ENCODE data around the gene C10orf90. TPM values are rescaled to one million over a fixed set of nuclear protein-coding genes. Genes with fewer than 3 reads are reported as not detected.

The C10orf90 gene
- total RNA-seq, 2 donors from 2014 or later = 0.33 TPM; not detected in 1

- H3K4me1 Mint-ChIP-seq = peaks cover 18% of the 10 kb centered on the region
- no peaks in the 10 kb centered on the region for H3K27me3 Mint-ChIP-seq (ENCODE audit: insufficient read depth)
- no peak overlapping the region for H3K27ac Mint-ChIP-seq
- no peaks in the 10 kb centered on the region for H3K36me3 ChIP-seq (ENCODE audit: control insufficient read depth, insufficient read depth, low read length)
- H3K36me3 Mint-ChIP-seq (ENCODE audit: low read depth) = no peaks in the 10 kb centered on the region
- H3K27ac ChIP-seq (ENCODE audit: low read depth, low read length) = no peak overlapping the region
- no peak overlapping the region for H3K4me3 Mint-ChIP-seq
- no peak overlapping the region for H3K4me3 ChIP-seq (ENCODE audit: low read length)
- no peaks in the 10 kb centered on the region for H3K27me3 ChIP-seq (ENCODE audit: control insufficient read depth, insufficient read depth, low read length, poor library complexity, severe bottlenecking)
- no peak for DNase-seq
- H3K4me1 ChIP-seq (ENCODE audit: control insufficient read depth, insufficient read depth, low read length) = no peaks in the 10 kb centered on the region
- H3K9me3 ChIP-seq (ENCODE audit: control insufficient read depth, low read length) = peaks cover 4% of the 10 kb centered on the region
- TF ChIP-seq CTCF (conservative IDR thresholded peaks at IDR 0.05) = no peak
- no peak overlapping the region for H3K9ac ChIP-seq (ENCODE audit: extremely low read depth, low read length, poor library complexity, severe bottlenecking)
- H3K9me3 Mint-ChIP-seq = no peaks in the 10 kb centered on the region
These were observed 121.1 kb downstream of the C10orf90 start for GRCh38 chr10:126549344-126549743.

- Histone ChIP-seq H3K36me3 (ENCODE audit: control insufficient read depth, insufficient read depth, low read length) (no peaks in the 10 kb centered on the region), H3K27ac (ENCODE audit: low read depth, low read length) (no peak overlapping the region), H3K4me1 (ENCODE audit: control insufficient read depth, insufficient read depth, low read length) (no peaks in the 10 kb centered on the region), H3K27me3 (ENCODE audit: control insufficient read depth, insufficient read depth, low read length, poor library complexity, severe bottlenecking) (no peaks in the 10 kb centered on the region), H3K9ac (ENCODE audit: extremely low read depth, low read length, poor library complexity, severe bottlenecking) (no peak overlapping the region), H3K4me3 (ENCODE audit: low read length) (no peak overlapping the region), H3K9me3 (ENCODE audit: control insufficient read depth, low read length) (no peaks in the 10 kb centered on the region)
- no peak overlapping the region for H3K4me3 Mint-ChIP-seq
- H3K36me3 Mint-ChIP-seq (ENCODE audit: low read depth) = no peaks in the 10 kb centered on the region
- 63 to 88% methylated on average over 2 to 3 of the region's 3 CpGs for WGBS, 2 experiments (ENCODE audit: insufficient coverage in 1 of 2, insufficient read length in 1 of 2)
- no peaks in the 10 kb centered on the region for H3K27me3 Mint-ChIP-seq (ENCODE audit: insufficient read depth)
- no peaks in the 10 kb centered on the region for H3K9me3 Mint-ChIP-seq
- H3K4me1 Mint-ChIP-seq = peaks cover 18% of the 10 kb centered on the region
- no peak for DNase-seq
- H3K27ac Mint-ChIP-seq = no peak overlapping the region
- TF ChIP-seq CTCF (conservative IDR thresholded peaks at IDR 0.05) = no peak
These were observed 125.9 kb downstream of the C10orf90 start for GRCh38 chr10:126544565-126544964.

GRCh38 chr10:126538439-126539135 lies 131.9 kb downstream of the C10orf90 start:
- Histone ChIP-seq H3K36me3 (ENCODE audit: control insufficient read depth, insufficient read depth, low read length) (no peaks in the 10 kb centered on the region), H3K27me3 (ENCODE audit: control insufficient read depth, insufficient read depth, low read length, poor library complexity, severe bottlenecking) (peaks cover 26% of the 10 kb centered on the region), H3K27ac (ENCODE audit: low read depth, low read length) (no peak overlapping the region), H3K4me3 (ENCODE audit: low read length) (no peak overlapping the region), H3K9me3 (ENCODE audit: control insufficient read depth, low read length) (no peaks in the 10 kb centered on the region), H3K4me1 (ENCODE audit: control insufficient read depth, insufficient read depth, low read length) (peaks cover 7% of the 10 kb centered on the region), H3K9ac (ENCODE audit: extremely low read depth, low read length, poor library complexity, severe bottlenecking) (no peak overlapping the region)
- Mint-ChIP-seq H3K4me1 (peaks cover 24% of the 10 kb centered on the region), H3K4me3 (no peak overlapping the region), H3K36me3 (ENCODE audit: low read depth) (no peaks in the 10 kb centered on the region), H3K27ac (no peak overlapping the region), H3K27me3 (ENCODE audit: insufficient read depth) (peaks cover 2% of the 10 kb centered on the region), H3K9me3 (no peaks in the 10 kb centered on the region)
- TF ChIP-seq CTCF (conservative IDR thresholded peaks at IDR 0.05) = no peak
- WGBS, 2 experiments (ENCODE audit: insufficient coverage in 1 of 2, insufficient read length in 1 of 2) = 95 to 97% methylated on average over 4 to 5 of the region's 5 CpGs
- DNase-seq = no peak

Data from endodermal cell (in vitro differentiated cells).